ENCODE data around the gene ZNF710.

DNA sequence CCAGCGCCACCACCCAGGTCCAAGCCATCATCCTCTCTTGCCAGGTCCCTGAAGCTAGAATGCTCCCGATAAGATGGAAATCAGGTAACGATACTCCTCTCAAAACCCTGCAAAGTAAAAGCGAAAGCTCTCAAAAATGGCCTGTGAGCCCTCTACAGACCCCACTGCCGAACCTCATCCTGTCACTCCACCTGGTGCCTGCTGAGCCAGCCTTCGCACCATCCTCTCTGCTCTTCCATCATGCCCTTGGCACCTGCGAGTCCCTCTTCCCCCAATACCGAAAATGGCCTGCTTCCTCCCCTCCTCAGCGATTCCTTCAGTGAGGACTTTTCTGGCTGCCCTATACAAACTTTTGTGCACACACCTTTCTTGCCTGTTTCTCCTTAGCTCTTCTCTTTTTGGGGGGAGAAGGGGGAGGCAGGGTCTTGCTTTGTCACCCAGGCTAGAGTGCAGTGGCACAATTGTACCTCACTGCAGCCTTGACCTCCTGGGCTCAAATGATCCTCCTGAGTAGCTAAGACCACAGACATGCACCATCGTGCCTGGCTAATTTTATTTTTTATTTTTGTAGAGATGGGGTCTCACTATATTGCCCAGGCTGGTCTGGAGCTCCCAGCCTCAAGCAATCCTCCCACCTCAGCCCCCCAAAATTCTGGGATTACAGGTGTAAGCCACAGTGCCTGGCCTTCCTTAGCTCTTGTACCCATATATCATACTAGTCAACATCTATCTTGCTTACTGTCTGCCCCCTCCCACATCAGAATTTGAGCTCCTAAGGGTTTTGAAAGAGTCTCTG lies 98.1 kb downstream of the ZNF710 start:
- TF ChIP-seq, protein P1, sequence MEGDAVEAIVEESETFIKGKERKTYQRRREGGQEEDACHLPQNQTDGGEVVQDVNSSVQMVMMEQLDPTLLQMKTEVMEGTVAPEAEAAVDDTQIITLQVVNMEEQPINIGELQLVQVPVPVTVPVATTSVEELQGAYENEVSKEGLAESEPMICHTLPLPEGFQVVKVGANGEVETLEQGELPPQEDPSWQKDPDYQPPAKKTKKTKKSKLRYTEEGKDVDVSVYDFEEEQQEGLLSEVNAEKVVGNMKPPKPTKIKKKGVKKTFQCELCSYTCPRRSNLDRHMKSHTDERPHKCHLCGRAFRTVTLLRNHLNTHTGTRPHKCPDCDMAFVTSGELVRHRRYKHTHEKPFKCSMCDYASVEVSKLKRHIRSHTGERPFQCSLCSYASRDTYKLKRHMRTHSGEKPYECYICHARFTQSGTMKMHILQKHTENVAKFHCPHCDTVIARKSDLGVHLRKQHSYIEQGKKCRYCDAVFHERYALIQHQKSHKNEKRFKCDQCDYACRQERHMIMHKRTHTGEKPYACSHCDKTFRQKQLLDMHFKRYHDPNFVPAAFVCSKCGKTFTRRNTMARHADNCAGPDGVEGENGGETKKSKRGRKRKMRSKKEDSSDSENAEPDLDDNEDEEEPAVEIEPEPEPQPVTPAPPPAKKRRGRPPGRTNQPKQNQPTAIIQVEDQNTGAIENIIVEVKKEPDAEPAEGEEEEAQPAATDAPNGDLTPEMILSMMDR (IDR thresholded peaks at IDR 0.05) = no peak
- TF ChIP-seq POLR2A (IDR thresholded peaks at IDR 0.05; ENCODE audit: low read depth) = no peak

Data from esophagus muscularis mucosa (tissue), 3 donors.